Endodermal cell (in vitro differentiated cells): ENCODE data around the gene MPI. TPM values are rescaled to one million over a fixed set of nuclear protein-coding genes. Genes with fewer than 3 reads are reported as not detected.
"Not testable (repeated sequence)": the region's sequence is repeated elsewhere in the genome, so short reads cannot be mapped to it uniquely, and the experiment has no call there.

ENCODE experiments used
- DNase-seq: peaks from one replicate; pipeline ENCODE4 v3.0.0-alpha.2; 2017
- H3K27ac ChIP-seq: 2 replicates; pipeline ENCODE4 v1.5.1; 2013; ENCODE audit warnings: mild to moderate bottlenecking, low read depth, low read length, moderate library complexity
- H3K27me3 ChIP-seq: 2 replicates; pipeline ENCODE4 v1.6.1; 2013; ENCODE audit warnings: mild to moderate bottlenecking, low read length, moderate library complexity; ENCODE audit not compliant: insufficient read depth, control insufficient read depth, poor library complexity, severe bottlenecking
- H3K36me3 ChIP-seq: 2 replicates; pipeline ENCODE4 v1.7.0; 2013; ENCODE audit warnings: mild to moderate bottlenecking, low read length, moderate library complexity; ENCODE audit not compliant: control insufficient read depth, insufficient read depth
- H3K4me1 ChIP-seq: one replicate; pipeline ENCODE4 v1.7.0; 2013; ENCODE audit warnings: low read length; ENCODE audit not compliant: control insufficient read depth, insufficient read depth
- H3K4me3 ChIP-seq: 2 replicates; pipeline ENCODE4 v1.5.1; 2013; ENCODE audit warnings: mild to moderate bottlenecking, low read length, moderate library complexity
- H3K9ac ChIP-seq: 2 replicates; pipeline ENCODE4 v1.6.1; 2013; ENCODE audit warnings: mild to moderate bottlenecking, low read length, moderate library complexity; ENCODE audit not compliant: poor library complexity, severe bottlenecking; ENCODE audit errors: extremely low read depth
- H3K9me3 ChIP-seq: 2 replicates; pipeline ENCODE4 v1.6.1; 2013; ENCODE audit warnings: mild to moderate bottlenecking, low read length, moderate library complexity; ENCODE audit not compliant: control insufficient read depth
- H3K27ac Mint-ChIP-seq: 2 replicates; pipeline ENCODE4 v1.8.0; 2020; ENCODE audit warnings: mixed read lengths
- H3K27me3 Mint-ChIP-seq: 2 replicates; pipeline ENCODE4 v1.8.0; 2021; ENCODE audit warnings: mild to moderate bottlenecking, mixed read lengths; ENCODE audit not compliant: insufficient read depth
- H3K36me3 Mint-ChIP-seq: 2 replicates; pipeline ENCODE4 v1.8.0; 2020; ENCODE audit warnings: low read depth, mixed read lengths
- H3K4me1 Mint-ChIP-seq: 2 replicates; pipeline ENCODE4 v1.8.0; 2020; ENCODE audit warnings: mixed read lengths
- H3K4me3 Mint-ChIP-seq: 2 replicates; pipeline ENCODE4 v1.8.0; 2020; ENCODE audit warnings: mild to moderate bottlenecking, moderate library complexity, mixed read lengths
- H3K9me3 Mint-ChIP-seq: 2 replicates; pipeline ENCODE4 v1.8.0; 2020; ENCODE audit warnings: mild to moderate bottlenecking, mixed read lengths
- WGBS, 2 experiments: methylation state at CpG; one replicate each; pipeline versions ENCODE4 v1.1.5 to v1.1.7; 2013; ENCODE audit warnings: missing lambda C conversion rate in 2 of 2, mixed read lengths in 1 of 2; ENCODE audit not compliant: insufficient coverage in 1 of 2, insufficient read length in 1 of 2; 5-methylcytosine and 5-hydroxymethylcytosine counted together
- total RNA-seq, 2 donors: library from RNA; stranded (reverse); fragmentation: NEBNext Ultra II Directional in 1 of 2; extraction: Animal tissue kit (Norgen Biotek cat#: 25700) in 1 of 2; gene quantifications; 2 replicates in 1 of 2; 3 replicates in 1 of 2; pipeline ENCODE4 v1.2.1, GENCODE V29; 2021
- TF ChIP-seq, protein P1 (sequence below): fragments of 200-600 bp; sonication (generic); conservative IDR thresholded peaks from 2 replicates; pipeline ENCODE4 v1.5.0; 2021; ENCODE audit warnings: antibody characterized with exemption, mild to moderate bottlenecking

MPI gene
- total RNA-seq, 2 donors from 2014 or later, result 50.3 to 59.2 TPM

DNA sequence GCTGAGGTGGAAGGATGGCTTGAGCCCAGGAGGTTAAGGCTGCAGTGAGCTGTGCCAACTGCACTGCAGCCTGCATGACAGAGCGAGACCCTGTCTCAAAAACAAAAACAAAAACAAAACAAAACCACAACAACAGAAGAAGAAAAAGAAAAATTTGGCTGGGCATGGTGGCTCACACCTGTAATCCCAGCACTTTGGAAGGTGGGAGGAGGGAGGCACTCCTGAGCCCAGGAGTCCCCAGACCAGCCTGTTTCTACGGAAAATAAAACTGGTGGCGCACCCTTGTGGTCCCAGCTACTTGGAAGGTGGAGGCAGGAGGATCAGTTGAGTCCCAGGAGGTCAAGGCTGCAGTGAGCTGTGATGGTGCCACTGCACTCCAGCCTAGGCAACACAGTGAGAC lies 45.4 kb downstream of the MPI start:
- H3K4me1 ChIP-seq, H3K27ac Mint-ChIP-seq, H3K9ac ChIP-seq, H3K27me3 Mint-ChIP-seq, H3K4me3 ChIP-seq, H3K4me1 Mint-ChIP-seq, H3K27ac ChIP-seq, H3K9me3 ChIP-seq, H3K9me3 Mint-ChIP-seq, H3K4me3 Mint-ChIP-seq, H3K27me3 ChIP-seq: not testable (repeated sequence)
- H3K36me3 Mint-ChIP-seq, result peaks cover 15% of the 10 kb centered on the region
- DNase-seq, result peak; percentile 91
- TF ChIP-seq, protein P1, sequence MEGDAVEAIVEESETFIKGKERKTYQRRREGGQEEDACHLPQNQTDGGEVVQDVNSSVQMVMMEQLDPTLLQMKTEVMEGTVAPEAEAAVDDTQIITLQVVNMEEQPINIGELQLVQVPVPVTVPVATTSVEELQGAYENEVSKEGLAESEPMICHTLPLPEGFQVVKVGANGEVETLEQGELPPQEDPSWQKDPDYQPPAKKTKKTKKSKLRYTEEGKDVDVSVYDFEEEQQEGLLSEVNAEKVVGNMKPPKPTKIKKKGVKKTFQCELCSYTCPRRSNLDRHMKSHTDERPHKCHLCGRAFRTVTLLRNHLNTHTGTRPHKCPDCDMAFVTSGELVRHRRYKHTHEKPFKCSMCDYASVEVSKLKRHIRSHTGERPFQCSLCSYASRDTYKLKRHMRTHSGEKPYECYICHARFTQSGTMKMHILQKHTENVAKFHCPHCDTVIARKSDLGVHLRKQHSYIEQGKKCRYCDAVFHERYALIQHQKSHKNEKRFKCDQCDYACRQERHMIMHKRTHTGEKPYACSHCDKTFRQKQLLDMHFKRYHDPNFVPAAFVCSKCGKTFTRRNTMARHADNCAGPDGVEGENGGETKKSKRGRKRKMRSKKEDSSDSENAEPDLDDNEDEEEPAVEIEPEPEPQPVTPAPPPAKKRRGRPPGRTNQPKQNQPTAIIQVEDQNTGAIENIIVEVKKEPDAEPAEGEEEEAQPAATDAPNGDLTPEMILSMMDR, result peak; percentile 64
- 92% methylated on average over 3 of the region's 3 CpGs; no CpG with 5 or more reads in 1 of the 2 experiments for WGBS, 2 experiments
- H3K36me3 ChIP-seq, result peaks cover 31% of the 10 kb centered on the region

DNA sequence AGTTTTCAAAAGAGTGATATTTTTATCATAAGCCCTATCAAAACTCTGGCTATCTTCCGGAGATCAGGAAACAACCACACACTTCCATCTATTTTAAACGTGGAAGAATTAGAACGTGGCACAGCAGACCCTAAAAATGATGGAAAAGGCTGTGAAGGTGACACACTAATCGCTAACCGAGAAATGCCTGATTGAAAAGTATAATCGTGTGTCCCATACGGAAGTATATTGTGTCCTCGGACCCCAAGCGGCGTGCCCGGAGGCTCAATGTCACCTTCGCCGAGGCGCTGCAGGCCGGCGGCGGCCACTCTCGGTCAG lies 47.4 kb downstream of the MPI start:
- H3K4me3 Mint-ChIP-seq, result peak overlapping the region; percentile 79
- no peak for DNase-seq
- Histone ChIP-seq H3K9me3 (no peaks in the 10 kb centered on the region), H3K36me3 (peaks cover 13% of the 10 kb centered on the region), H3K4me1 (no peaks in the 10 kb centered on the region), H3K27me3 (no peaks in the 10 kb centered on the region), H3K9ac (peak overlapping the region; percentile 88), H3K27ac (peak overlapping the region; percentile 92), H3K4me3 (peak overlapping the region; percentile 100)
- H3K9me3 Mint-ChIP-seq, result no peaks in the 10 kb centered on the region
- WGBS, 2 experiments, result 0 to 1% methylated on average over 4 to 18 of the region's 18 CpGs
- H3K4me1 Mint-ChIP-seq, result no peaks in the 10 kb centered on the region
- peak overlapping the region; percentile 87 for H3K27ac Mint-ChIP-seq
- peaks cover 4% of the 10 kb centered on the region for H3K36me3 Mint-ChIP-seq
- TF ChIP-seq, protein P1, result no peak
- peaks cover under 1% of the 10 kb centered on the region for H3K27me3 Mint-ChIP-seq

DNA sequence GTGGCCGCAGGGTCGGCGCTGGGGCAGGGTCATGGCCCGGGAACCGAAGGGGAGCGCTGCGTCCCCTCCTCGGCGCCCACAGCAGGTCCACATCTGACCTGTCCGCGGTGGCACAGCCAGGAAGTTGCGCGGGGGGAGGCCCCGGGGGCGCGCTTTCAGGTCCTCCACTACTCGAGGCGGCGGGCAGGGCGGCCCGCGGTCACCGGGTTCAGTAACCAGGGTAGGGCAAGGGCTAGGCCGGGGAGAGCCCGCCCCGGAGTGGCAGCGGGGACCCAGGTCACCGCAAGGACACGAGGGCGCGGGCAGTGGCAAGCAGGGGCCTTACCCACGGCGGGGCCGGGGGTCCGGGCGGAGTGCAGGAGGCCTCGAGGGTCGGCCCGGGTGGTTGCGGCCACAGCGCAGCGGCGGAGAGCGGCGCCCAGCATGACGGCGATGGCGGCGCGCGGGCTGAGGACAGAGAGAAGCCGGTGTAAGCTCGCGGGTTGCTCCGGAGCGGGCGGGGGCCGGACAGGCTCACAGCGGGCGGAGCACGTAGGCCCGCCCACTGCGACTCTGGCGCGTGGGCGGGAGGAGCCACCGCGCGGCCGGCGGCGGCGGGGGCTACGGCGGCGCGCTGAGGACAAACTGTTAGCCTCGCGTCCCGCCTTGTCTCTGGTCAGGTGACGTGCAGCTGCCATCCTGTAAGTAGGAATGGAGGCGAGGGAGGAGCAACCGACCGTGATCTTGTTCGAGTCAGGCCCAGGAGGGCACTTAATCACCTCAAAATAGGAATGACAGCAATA lies 47.9 kb downstream of the MPI start, which contains the start of gene COX5A:
TSS of gene COX5A (minus strand) at position 484 of the 782 bp plus-strand sequence. CDS start at position 425, 59 bp downstream.
- TF ChIP-seq, protein P1, result peak; percentile 19
- H3K9me3 ChIP-seq, result no peaks in the 10 kb centered on the region
- no peaks in the 10 kb centered on the region for H3K4me1 ChIP-seq
- no peaks in the 10 kb centered on the region for H3K9me3 Mint-ChIP-seq
- H3K36me3 Mint-ChIP-seq, result peaks cover 2% of the 10 kb centered on the region
- peak; percentile 96 for DNase-seq
- peak within 1 kb of the TSS; percentile 89 for H3K27ac Mint-ChIP-seq
- no peaks in the 10 kb centered on the region for H3K27me3 ChIP-seq
- H3K36me3 ChIP-seq, result peaks cover 11% of the 10 kb centered on the region
- WGBS, 2 experiments, result 0% methylated on average over 27 to 85 of the region's 85 CpGs
- H3K9ac ChIP-seq, result peak within 1 kb of the TSS; percentile 88
- H3K27me3 Mint-ChIP-seq, result peaks cover 2% of the 10 kb centered on the region
- peak within 1 kb of the TSS; percentile 100 for H3K4me3 ChIP-seq
- H3K27ac ChIP-seq, result peak within 1 kb of the TSS; percentile 92
- no peaks in the 10 kb centered on the region for H3K4me1 Mint-ChIP-seq
- H3K4me3 Mint-ChIP-seq, result peak within 1 kb of the TSS; percentile 79
